ENCODE measurements around the gene RHBG. TPM values are rescaled to one million over a fixed set of nuclear protein-coding genes. Genes with fewer than 3 reads are reported as not detected.

The RHBG gene
- polyA plus RNA-seq, 1 donor (not counting 4 experiments of a cell fraction or from before 2014, with no cell fraction given) = not detected

- Histone ChIP-seq H3K79me2 (ENCODE audit: control insufficient read depth, insufficient read depth, low read length) (no peaks in the 10 kb centered on the region), H3K36me3 (ENCODE audit: control insufficient read depth in 2 of 2, extremely low read depth in 1 of 2, insufficient read depth in 2 of 2, low read length in 2 of 2) (no peaks in the 10 kb centered on the region), H2AFZ (ENCODE audit: control insufficient read depth, low read length) (no peak overlapping the region), H3K27me3 (ENCODE audit: control insufficient read depth, extremely low read depth, insufficient read depth, low read length) (peaks cover 4% of the 10 kb centered on the region), H3K9me1 (ENCODE audit: control insufficient read depth, extremely low read depth, insufficient read depth, low read length) (no peaks in the 10 kb centered on the region), H4K20me1 (ENCODE audit: control insufficient read depth, extremely low read depth, insufficient read depth, low read length) (no peaks in the 10 kb centered on the region), H3K4me1 (ENCODE audit: control insufficient read depth, extremely low read depth, insufficient read depth, low read length) (no peaks in the 10 kb centered on the region), H3K9ac (ENCODE audit: control insufficient read depth, extremely low read depth, insufficient read depth, low read length) (no peak overlapping the region), H3K27ac (ENCODE audit: control insufficient read depth, insufficient read depth, low read length) (no peak overlapping the region), H3K4me2 (ENCODE audit: control insufficient read depth, extremely low read depth, insufficient read depth, low read depth, low read length) (no peak overlapping the region), H3K4me3 (ENCODE audit: control insufficient read depth in 2 of 3, extremely low read depth in 1 of 3, insufficient read depth in 2 of 3, low read depth in 1 of 3, low read length in 3 of 3) (no peak overlapping the region), H3K9me3 (ENCODE audit: control insufficient read depth, low read depth, low read length) (no peaks in the 10 kb centered on the region)
- TF ChIP-seq, protein P1, sequence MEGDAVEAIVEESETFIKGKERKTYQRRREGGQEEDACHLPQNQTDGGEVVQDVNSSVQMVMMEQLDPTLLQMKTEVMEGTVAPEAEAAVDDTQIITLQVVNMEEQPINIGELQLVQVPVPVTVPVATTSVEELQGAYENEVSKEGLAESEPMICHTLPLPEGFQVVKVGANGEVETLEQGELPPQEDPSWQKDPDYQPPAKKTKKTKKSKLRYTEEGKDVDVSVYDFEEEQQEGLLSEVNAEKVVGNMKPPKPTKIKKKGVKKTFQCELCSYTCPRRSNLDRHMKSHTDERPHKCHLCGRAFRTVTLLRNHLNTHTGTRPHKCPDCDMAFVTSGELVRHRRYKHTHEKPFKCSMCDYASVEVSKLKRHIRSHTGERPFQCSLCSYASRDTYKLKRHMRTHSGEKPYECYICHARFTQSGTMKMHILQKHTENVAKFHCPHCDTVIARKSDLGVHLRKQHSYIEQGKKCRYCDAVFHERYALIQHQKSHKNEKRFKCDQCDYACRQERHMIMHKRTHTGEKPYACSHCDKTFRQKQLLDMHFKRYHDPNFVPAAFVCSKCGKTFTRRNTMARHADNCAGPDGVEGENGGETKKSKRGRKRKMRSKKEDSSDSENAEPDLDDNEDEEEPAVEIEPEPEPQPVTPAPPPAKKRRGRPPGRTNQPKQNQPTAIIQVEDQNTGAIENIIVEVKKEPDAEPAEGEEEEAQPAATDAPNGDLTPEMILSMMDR (optimal IDR thresholded peaks at IDR 0.05 in 1 of 3, IDR thresholded peaks at IDR 0.05 in 1 of 3, conservative IDR thresholded peaks at IDR 0.05 in 1 of 3; ENCODE audit: extremely low read depth in 1 of 3, insufficient read depth in 2 of 3, low read length in 3 of 3) = no peak
- no peak for TF ChIP-seq EZH2 (IDR thresholded peaks at IDR 0.05; ENCODE audit: low read length)
- no peak for FAIRE-seq
- dilution Hi-C loops (cut with MboI; ENCODE audit: extremely low pct_ligation_motif_present, low sequenced_read_pairs) = no loop called here
- no peak for DNase-seq (ENCODE audit: low read depth, low spot score)
Measured at GRCh38 chr1:156382561-156382960, 13.6 kb downstream of the RHBG start.

- no peak overlapping the region for H3K4me3 ChIP-seq (ENCODE audit: control insufficient read depth in 2 of 3, extremely low read depth in 1 of 3, insufficient read depth in 2 of 3, low read depth in 1 of 3, low read length in 3 of 3)
- H3K27me3 ChIP-seq (ENCODE audit: control insufficient read depth, extremely low read depth, insufficient read depth, low read length) = peaks cover 9% of the 10 kb centered on the region
- H3K9ac ChIP-seq (ENCODE audit: control insufficient read depth, extremely low read depth, insufficient read depth, low read length) = no peak overlapping the region
- FAIRE-seq (no peak), DNase-seq (ENCODE audit: low read depth, low spot score) (no peak)
- H3K4me1 ChIP-seq (ENCODE audit: control insufficient read depth, extremely low read depth, insufficient read depth, low read length) = no peaks in the 10 kb centered on the region
- no peaks in the 10 kb centered on the region for H3K36me3 ChIP-seq (ENCODE audit: control insufficient read depth in 2 of 2, extremely low read depth in 1 of 2, insufficient read depth in 2 of 2, low read length in 2 of 2)
- H3K79me2 ChIP-seq (ENCODE audit: control insufficient read depth, insufficient read depth, low read length) = no peaks in the 10 kb centered on the region
- dilution Hi-C loops (cut with MboI; ENCODE audit: extremely low pct_ligation_motif_present, low sequenced_read_pairs) = no loop called here
- H3K27ac ChIP-seq (ENCODE audit: control insufficient read depth, insufficient read depth, low read length) = no peak overlapping the region
- no peak overlapping the region for H2AFZ ChIP-seq (ENCODE audit: control insufficient read depth, low read length)
- no peak overlapping the region for H3K4me2 ChIP-seq (ENCODE audit: control insufficient read depth, extremely low read depth, insufficient read depth, low read depth, low read length)
- H3K9me3 ChIP-seq (ENCODE audit: control insufficient read depth, low read depth, low read length) = no peaks in the 10 kb centered on the region
- TF ChIP-seq, protein P1 (optimal IDR thresholded peaks at IDR 0.05 in 1 of 3, IDR thresholded peaks at IDR 0.05 in 1 of 3, conservative IDR thresholded peaks at IDR 0.05 in 1 of 3; ENCODE audit: extremely low read depth in 1 of 3, insufficient read depth in 2 of 3, low read length in 3 of 3) = peak; percentile 84 to 96 (median 95)
- no peak for TF ChIP-seq EZH2 (IDR thresholded peaks at IDR 0.05; ENCODE audit: low read length)
- H4K20me1 ChIP-seq (ENCODE audit: control insufficient read depth, extremely low read depth, insufficient read depth, low read length) = no peaks in the 10 kb centered on the region
- H3K9me1 ChIP-seq (ENCODE audit: control insufficient read depth, extremely low read depth, insufficient read depth, low read length) = no peaks in the 10 kb centered on the region
Measured at GRCh38 chr1:156383023-156383422, 14.0 kb downstream of the RHBG start.

Data from keratinocyte (primary cell).